Stomach (tissue), 9 donors: ENCODE data around the gene TTC28. TPM values are rescaled to one million over a fixed set of nuclear protein-coding genes. Genes with fewer than 3 reads are reported as not detected.

Experiments used
- DNase-seq, 2 donors: peaks; one replicate each; pipeline versions ENCODE4 v3.0.0 to v3.0.0-alpha.2; 2013 to 2019
- H3K27ac ChIP-seq, 5 donors: fragments of 200-600 bp in 4 of 5; sonication (generic) in 4 of 5; one replicate each; pipeline ENCODE4 v1.5.1; 2013 to 2019; ENCODE audit warnings: mild to moderate bottlenecking in 1 of 5, moderate library complexity in 1 of 5
- H3K27me3 ChIP-seq, 3 donors: fragments of 200-600 bp; sonication (generic); one replicate each; pipeline ENCODE4 v1.5.1; 2017 to 2019; ENCODE audit warnings: mixed run types in 1 of 3
- H3K36me3 ChIP-seq, 4 donors: fragments of 200-600 bp; sonication (generic); 1 replicate in 3 of 4; 2 replicates in 1 of 4; pipeline ENCODE4 v1.5.1; 2016 to 2019
- H3K4me1 ChIP-seq, 4 donors: fragments of 200-600 bp; sonication (generic); one replicate each; pipeline ENCODE4 v1.5.1; 2016 to 2019
- H3K4me3 ChIP-seq, 4 donors: fragments of 200-600 bp; sonication (generic) in 3 of 4; one replicate each; pipeline ENCODE4 v1.5.1; 2016 to 2019; ENCODE audit warnings: mild to moderate bottlenecking in 1 of 4
- H3K9me3 ChIP-seq, 4 donors: fragments of 200-600 bp; sonication (generic); one replicate each; pipeline ENCODE4 v1.5.1; 2016 to 2019
- CTCF ChIP-seq, 7 experiments: fragments of 450-650 bp in 4 of 7; fragments of 200-600 bp in 3 of 7; sonication (generic) in 3 of 7; IDR thresholded peaks; one replicate each; pipeline ENCODE4 v1.5.1; 2016 to 2019; ENCODE audit warnings: antibody characterized with exemption in 7 of 7, control low read depth in 2 of 7, mild to moderate bottlenecking in 1 of 7
- EP300 ChIP-seq: sonication (generic); formaldehyde crosslinking; IDR thresholded peaks from one replicate; pipeline ENCODE4 v1.6.1; 2017; ENCODE audit warnings: antibody characterized with exemption
- POLR2A ChIP-seq, 4 donors: fragments of 450-650 bp; IDR thresholded peaks; one replicate each; pipeline ENCODE4 v1.6.1; 2016; ENCODE audit warnings: antibody characterized with exemption in 4 of 4, control low read depth in 2 of 4, mild to moderate bottlenecking in 1 of 4, moderate library complexity in 1 of 4
- POLR2AphosphoS5 ChIP-seq, 3 donors: sonication (generic); formaldehyde crosslinking; IDR thresholded peaks; one replicate each; pipeline ENCODE4 v1.6.1; 2016; ENCODE audit warnings: antibody characterized with exemption in 3 of 3
- WGBS, 5 donors: extraction: QIAGEN DNeasy Blood & Tissue Kit in 3 of 5; methylation state at CpG; one replicate each; pipeline versions ENCODE4 v1.1.5 to v1.1.7; 2013 to 2018; 5-methylcytosine and 5-hydroxymethylcytosine counted together
- intact Hi-C: fragments of 100-400 bp; cut with DNase I; formaldehyde crosslinking; loops from one replicate; pipeline ENCODE4 v1.15.1; 2023; ENCODE audit warnings: low total_unique reads
- polyA plus RNA-seq, 3 donors: library from polyadenylated mRNA; stranded (reverse); fragments of 200-250 nt; gene quantifications; one replicate each; pipeline ENCODE4 v1.2.3, GENCODE V29; 2013
- total RNA-seq, 5 donors: library from RNA; depleted of rRNA; stranded (reverse); fragments of >200 nt; gene quantifications; one replicate each; pipeline versions ENCODE4 v1.1.0 to v1.2.3, GENCODE V29; 2014 to 2016
- donor health status: healthy with polysubstance abuse.
- donor health status: Bipolar disorder and iron deficiency.
- donor health status: healthy.

The TTC28 gene
- total and polyA plus RNA-seq, 8 donors = 1.7 to 53.4 (median 24.6) TPM

- H3K4me1 ChIP-seq = peaks cover 0 to 10% (median 2%) of the 10 kb centered on the region in 4 donors
- H3K4me3 ChIP-seq = no peak overlapping the region
- no peaks in the 10 kb centered on the region for H3K9me3 ChIP-seq
- TF ChIP-seq POLR2AphosphoS5 (IDR thresholded peaks at IDR 0.05) = no peak
- no peak for TF ChIP-seq POLR2A (IDR thresholded peaks at IDR 0.05)
- no peak for TF ChIP-seq EP300
- TF ChIP-seq CTCF (IDR thresholded peaks at IDR 0.05) = no peak
- 59 to 70% (median 65%) methylated on average over 2 of the region's 2 CpGs for WGBS, 5 donors
- H3K27me3 ChIP-seq = no peaks in the 10 kb centered on the region
- peaks cover 0 to 8% (median 0%) of the 10 kb centered on the region in 4 donors for H3K36me3 ChIP-seq
- peak overlapping the region in 4 of 5 donors; percentile 57 to 77 (median 68) for H3K27ac ChIP-seq
- peak in 1 of 2 donors; percentile 7 for DNase-seq
- intact Hi-C loops = no loop called here
These were observed 31.7 kb upstream of the TTC28 start for GRCh38 chr22:28711341-28711740.

GRCh38 chr22:28710576-28711191 is 31.0 kb upstream of the TTC28 start:
- WGBS, 5 donors = 63 to 78% (median 67%) methylated on average over 3 of the region's 3 CpGs
- peak in 1 of 2 donors; percentile 42 for DNase-seq
- H3K9me3 ChIP-seq = no peaks in the 10 kb centered on the region
- H3K4me1 ChIP-seq = peaks cover 0 to 10% (median 2%) of the 10 kb centered on the region in 4 donors
- no peak overlapping the region for H3K4me3 ChIP-seq
- intact Hi-C loops = no loop called here
- H3K27ac ChIP-seq = peak overlapping the region in 4 of 5 donors; percentile 24 to 77 (median 68)
- no peaks in the 10 kb centered on the region for H3K27me3 ChIP-seq
- H3K36me3 ChIP-seq = peaks cover 0 to 8% (median 0%) of the 10 kb centered on the region in 4 donors
- TF ChIP-seq POLR2AphosphoS5 (IDR thresholded peaks at IDR 0.05) (peak in 1 of 3 donors; percentile 6), CTCF (IDR thresholded peaks at IDR 0.05) (no peak)

GRCh38 chr22:28710107-28710506 is 30.5 kb upstream of the TTC28 start:
- H3K4me1 ChIP-seq = peaks cover 0 to 10% (median 2%) of the 10 kb centered on the region in 4 donors
- peak overlapping the region in 4 of 5 donors; percentile 24 to 77 (median 68) for H3K27ac ChIP-seq
- DNase-seq = no peak
- peaks cover 0 to 8% (median 0%) of the 10 kb centered on the region in 4 donors for H3K36me3 ChIP-seq
- no peaks in the 10 kb centered on the region for H3K9me3 ChIP-seq
- H3K4me3 ChIP-seq = no peak overlapping the region
- intact Hi-C loops = no loop called here
- TF ChIP-seq POLR2AphosphoS5 (IDR thresholded peaks at IDR 0.05) = no peak
- TF ChIP-seq POLR2A (IDR thresholded peaks at IDR 0.05) = no peak
- TF ChIP-seq CTCF (IDR thresholded peaks at IDR 0.05) = no peak
- TF ChIP-seq EP300 = no peak
- no peaks in the 10 kb centered on the region for H3K27me3 ChIP-seq

GRCh38 chr22:28706845-28707244 is 27.2 kb upstream of the TTC28 start:
- no peak for DNase-seq
- WGBS, 5 donors = 85 to 98% (median 92%) methylated on average over 6 of the region's 6 CpGs
- Histone ChIP-seq H3K27ac (no peak overlapping the region), H3K36me3 (peaks cover 0 to 8% (median 0%) of the 10 kb centered on the region in 4 donors), H3K27me3 (no peaks in the 10 kb centered on the region), H3K4me1 (peaks cover 0 to 9% (median 2%) of the 10 kb centered on the region in 4 donors), H3K4me3 (no peak overlapping the region), H3K9me3 (no peaks in the 10 kb centered on the region)
- TF ChIP-seq POLR2AphosphoS5 (IDR thresholded peaks at IDR 0.05) = no peak
- no peak for TF ChIP-seq POLR2A (IDR thresholded peaks at IDR 0.05)
- TF ChIP-seq CTCF (IDR thresholded peaks at IDR 0.05) = no peak
- TF ChIP-seq EP300 = no peak
- intact Hi-C loops = no loop called here
